ENCODE measurements around the gene S1PR2. TPM values are rescaled to one million over a fixed set of nuclear protein-coding genes. Genes with fewer than 3 reads are reported as not detected.

S1PR2 gene
- total and polyA plus RNA-seq, 9 of the 15 experiments (the other 6 are each of a cell fraction or from before 2014, with no cell fraction given) = 1.5 to 3.9 (median 2.0) TPM

- TF ChIP-seq ARID3A (IDR thresholded peaks at IDR 0.05; ENCODE audit: borderline replicate concordance, low read depth, low read length) (peak; percentile 80; the same call in 1 of the 2 replicates), SMARCA4 (IDR thresholded peaks at IDR 0.05) (no peak), ZFP30 (CRISPR knock-in tag; IDR thresholded peaks at IDR 0.05; ENCODE audit: borderline replicate concordance) (no peak), HNRNPH1 (optimal IDR thresholded peaks at IDR 0.05; ENCODE audit: low read depth, low read length) (no peak), SMAD2 (IDR thresholded peaks at IDR 0.05; ENCODE audit: low read depth, low read length) (no peak), ZNF655 (CRISPR knock-in tag; IDR thresholded peaks at IDR 0.05) (no peak), GTF2F1 (IDR thresholded peaks at IDR 0.05; ENCODE audit: low read depth, low read length) (peak; percentile 37; the same call in 1 of the 2 replicates), ZNF431 (CRISPR knock-in tag; IDR thresholded peaks at IDR 0.05) (no peak), RBM17 (IDR thresholded peaks at IDR 0.05; ENCODE audit: borderline replicate concordance, low read depth, low read length) (no peak), ZNF212 (CRISPR knock-in tag; IDR thresholded peaks at IDR 0.05) (no peak), TCF7L2 (IDR thresholded peaks at IDR 0.05; ENCODE audit: low read depth, low read length) (peak; percentile 100), STAT6 (CRISPR knock-in tag; IDR thresholded peaks at IDR 0.05) (no peak), ZNF280B (CRISPR knock-in tag; IDR thresholded peaks at IDR 0.05) (no peak), MLLT1 (IDR thresholded peaks at IDR 0.05) (no peak), E2F5 (CRISPR knock-in tag; IDR thresholded peaks at IDR 0.05) (peak; percentile 87; the same call in 1 of the 2 replicates), GABPB2 (CRISPR knock-in tag; conservative IDR thresholded peaks at IDR 0.05) (no peak), ZNF124 (CRISPR knock-in tag; IDR thresholded peaks at IDR 0.05) (no peak), RHOXF2B (CRISPR knock-in tag; conservative IDR thresholded peaks at IDR 0.05) (no peak), POLR2B (IDR thresholded peaks at IDR 0.05; ENCODE audit: low read depth, partially characterized antibody) (peak; percentile 95)
Observed at GRCh38 chr19:10194500-10195198, 36.5 kb downstream of the S1PR2 start, which contains the start of gene DNMT1 (continued).

All from K562 (cell line).